Spinal cord (tissue), 10 donors: ENCODE results near the gene GLYR1. TPM values are rescaled to one million over a fixed set of nuclear protein-coding genes. Genes with fewer than 3 reads are reported as not detected.
"Not testable (repeated sequence)": the region's sequence is repeated elsewhere in the genome, so short reads cannot be mapped to it uniquely, and the experiment has no call there.

ENCODE experiments used
- DNase-seq, 6 donors: peaks; one replicate each; pipeline versions ENCODE4 v3.0.0 to v3.0.0-alpha.2; 2013 to 2015; ENCODE audit warnings: low spot score in 6 of 6, low read depth in 4 of 6
- H3K27ac ChIP-seq: one replicate; pipeline ENCODE4 v1.5.1; 2013; ENCODE audit warnings: low read depth, low read length, control low read depth
- H3K27me3 ChIP-seq: one replicate; pipeline ENCODE4 v1.6.1; 2013; ENCODE audit warnings: low read length; ENCODE audit not compliant: control insufficient read depth, insufficient read depth
- H3K36me3 ChIP-seq: one replicate; pipeline ENCODE4 v1.6.1; 2013; ENCODE audit warnings: low read length; ENCODE audit not compliant: control insufficient read depth, insufficient read depth
- H3K4me1 ChIP-seq: one replicate; pipeline ENCODE4 v1.6.1; 2013; ENCODE audit warnings: low read length; ENCODE audit not compliant: control insufficient read depth, insufficient read depth
- H3K4me3 ChIP-seq: one replicate; pipeline ENCODE4 v1.5.1; 2013; ENCODE audit warnings: low read depth, low read length, control low read depth
- H3K9me3 ChIP-seq: one replicate; pipeline ENCODE4 v1.6.1; 2013; ENCODE audit warnings: low read length; ENCODE audit not compliant: control insufficient read depth, insufficient read depth
- WGBS: methylation state at CpG from one replicate; pipeline ENCODE4 v1.1.5; 2013; ENCODE audit warnings: missing lambda C conversion rate; ENCODE audit not compliant: insufficient coverage; 5-methylcytosine and 5-hydroxymethylcytosine counted together
- polyA plus RNA-seq, 2 donors: library from polyadenylated mRNA; unstranded; fragments of 120-200 nt; gene quantifications; one replicate each; pipeline ENCODE4 v1.2.1, GENCODE V29; 2013; ENCODE audit not compliant: insufficient read length in 2 of 2
- total RNA-seq, 2 donors: library from RNA; depleted of rRNA in 1 of 2; stranded (reverse); fragments of 120-200 nt in 1 of 2; fragments of >200 nt in 1 of 2; gene quantifications; one replicate each; pipeline versions ENCODE4 v1.2.3 to v1.2.4, GENCODE V29; 2013 to 2014
- donor health status: healthy.

Gene GLYR1
- total and polyA plus RNA-seq, 4 donors, result 52.5 to 134 (median 80.3) TPM

DNA sequence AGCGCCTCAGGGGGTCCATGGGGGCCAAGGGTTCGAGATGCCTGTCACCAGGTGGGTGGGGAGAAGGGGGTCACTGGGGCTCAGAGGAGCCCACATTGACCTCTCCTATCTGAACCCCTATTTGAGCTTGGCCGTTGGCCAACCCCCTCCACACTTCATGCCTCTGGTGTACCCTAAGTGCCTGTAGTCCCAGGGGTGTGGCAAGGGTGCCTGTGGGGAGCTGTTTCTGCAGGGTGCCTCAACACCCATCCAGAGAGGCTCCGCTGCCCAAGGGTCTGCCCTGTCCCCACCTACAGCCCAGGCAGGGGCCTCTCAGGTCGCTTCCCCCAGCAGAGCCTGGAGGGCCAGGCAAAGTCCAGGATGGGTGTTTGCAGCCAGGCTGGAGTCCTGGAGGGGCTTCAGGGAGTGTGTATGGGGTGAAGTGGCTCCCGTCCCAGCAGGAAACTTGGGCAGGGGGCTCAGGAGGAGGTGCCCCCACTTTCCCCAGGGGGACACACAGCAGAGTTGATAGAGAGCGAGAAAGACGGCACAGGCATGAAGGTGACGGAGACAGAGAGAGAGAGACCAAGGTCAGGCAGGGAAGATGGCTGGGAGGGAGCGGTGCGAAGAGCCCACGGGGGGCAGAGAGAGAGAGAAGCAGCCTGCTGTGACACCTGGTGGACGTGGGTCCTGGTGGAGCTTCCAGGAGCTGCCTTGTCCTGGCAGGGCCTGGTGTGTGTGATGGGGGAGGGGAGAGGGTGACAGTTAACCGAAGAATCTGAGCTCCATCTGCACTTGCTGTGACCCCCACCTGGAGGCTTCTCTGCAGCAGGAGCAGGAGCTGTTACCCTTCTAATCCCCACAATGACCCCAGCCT is 59.2 kb downstream of the GLYR1 start, which contains the start of gene SEPTIN12:
Gene SEPTIN12 (minus strand): TSS at position 719 of the 856 bp plus-strand sequence. CDS start 700 bp downstream, at position 19.
- no peak for DNase-seq
- H3K9me3 ChIP-seq, result no peaks in the 10 kb centered on the region
- no peaks in the 10 kb centered on the region for H3K27me3 ChIP-seq
- H3K36me3 ChIP-seq, result no peaks in the 10 kb centered on the region
- H3K27ac ChIP-seq, result no peak within 1 kb of the TSS
- no peaks in the 10 kb centered on the region for H3K4me1 ChIP-seq
- WGBS, result 68% methylated on average over 10 of the region's 14 CpGs
- H3K4me3 ChIP-seq, result no peak within 1 kb of the TSS

DNA sequence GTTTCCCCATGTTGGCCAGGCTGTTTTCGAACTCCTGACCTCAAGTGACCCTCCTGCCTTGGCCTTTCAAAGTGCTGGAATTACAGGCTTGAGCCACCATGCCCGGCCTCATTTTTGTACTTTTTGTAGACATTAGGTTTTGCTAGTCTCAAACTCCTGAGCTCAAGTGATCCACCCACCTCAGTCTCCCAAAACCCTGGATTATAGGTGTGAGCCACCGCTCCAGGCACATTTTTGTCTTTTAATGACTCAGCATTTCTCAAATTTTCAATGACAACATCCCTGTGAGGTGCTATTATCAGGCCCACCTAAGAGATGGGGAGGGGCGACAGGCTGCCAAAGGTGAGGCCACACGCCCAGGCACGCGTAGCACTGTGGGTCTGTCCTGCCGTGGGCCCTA is 60.0 kb downstream of the GLYR1 start:
- no peak overlapping the region for H3K27ac ChIP-seq

DNA sequence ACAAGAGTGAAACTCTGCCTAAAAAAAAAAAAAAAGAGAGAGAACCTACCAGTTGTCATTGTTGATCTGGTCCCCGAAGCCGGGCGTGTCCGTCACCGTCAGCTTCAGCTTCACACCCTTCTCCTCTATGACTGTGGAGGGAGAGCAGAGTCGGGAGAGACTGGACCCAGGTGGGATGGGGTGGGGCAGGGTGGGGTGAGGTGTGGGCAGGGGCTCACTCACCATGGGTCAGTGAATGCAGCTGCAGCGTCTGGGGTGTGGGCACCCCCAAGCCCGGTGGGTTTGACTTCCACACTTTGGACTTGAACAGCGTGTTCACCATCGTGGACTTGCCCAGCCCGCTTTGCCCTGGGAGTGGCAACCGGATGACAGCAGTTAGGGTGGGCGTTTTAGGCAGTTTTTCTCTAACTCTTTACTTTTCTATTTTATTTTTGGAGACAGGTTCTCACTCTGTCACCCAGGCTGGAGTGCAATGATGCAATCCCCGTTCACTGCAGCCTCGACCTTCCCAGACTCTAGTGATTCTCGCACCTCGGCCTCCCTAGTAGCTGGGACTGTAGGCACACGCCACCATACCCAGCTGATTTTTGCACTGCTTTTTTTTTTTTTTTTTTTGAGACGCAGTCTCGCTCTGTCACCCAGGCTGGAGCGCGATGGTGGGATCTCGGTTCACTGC is 61.2 kb downstream of the GLYR1 start:
- no peak overlapping the region for H3K4me3 ChIP-seq
- H3K27me3 ChIP-seq, result no peaks in the 10 kb centered on the region
- 94% methylated on average over 11 of the region's 23 CpGs for WGBS
- no peak for DNase-seq
- no peaks in the 10 kb centered on the region for H3K9me3 ChIP-seq
- H3K36me3 ChIP-seq, result no peaks in the 10 kb centered on the region
- no peaks in the 10 kb centered on the region for H3K4me1 ChIP-seq
- no peak overlapping the region for H3K27ac ChIP-seq

More for the DNA sequence above, 60.0 kb downstream of the GLYR1 start:
- Histone ChIP-seq H3K4me3 (no peak overlapping the region), H3K27me3 (no peaks in the 10 kb centered on the region), H3K9me3 (no peaks in the 10 kb centered on the region), H3K4me1 (no peaks in the 10 kb centered on the region), H3K36me3 (no peaks in the 10 kb centered on the region)
- no peak for DNase-seq
- WGBS, result 95% methylated on average over 3 of the region's 8 CpGs

DNA sequence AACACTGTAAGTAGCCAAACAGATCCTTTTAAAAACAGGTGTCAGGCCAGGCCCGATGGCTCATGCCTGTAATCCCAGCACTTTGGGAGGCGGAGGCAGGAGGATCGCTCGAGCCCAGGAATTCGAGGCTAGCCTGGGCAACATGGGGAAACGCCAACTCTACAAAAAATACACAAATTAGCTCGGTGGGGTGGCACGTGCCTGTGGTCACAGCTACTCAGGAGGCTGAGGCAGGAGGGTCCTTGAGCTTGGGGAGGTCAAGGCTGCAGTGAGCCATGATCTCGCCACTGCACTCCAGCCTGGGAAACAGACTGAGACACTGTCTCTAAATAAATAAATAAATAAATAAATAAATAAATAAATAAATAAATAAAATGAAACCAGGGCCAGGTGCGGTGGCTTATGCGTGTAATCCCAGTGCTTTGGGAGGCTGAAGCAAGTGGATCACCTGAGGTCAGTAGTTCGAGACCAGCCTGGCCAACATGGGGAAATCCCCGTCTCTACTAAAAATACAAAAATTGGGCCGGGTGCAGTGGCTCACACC is 62.6 kb downstream of the GLYR1 start:
- not testable (repeated sequence) for H3K4me3 ChIP-seq, H3K27me3 ChIP-seq, H3K27ac ChIP-seq, H3K4me1 ChIP-seq, H3K36me3 ChIP-seq, DNase-seq, H3K9me3 ChIP-seq
- 90% methylated on average over 7 of the region's 14 CpGs for WGBS

DNA sequence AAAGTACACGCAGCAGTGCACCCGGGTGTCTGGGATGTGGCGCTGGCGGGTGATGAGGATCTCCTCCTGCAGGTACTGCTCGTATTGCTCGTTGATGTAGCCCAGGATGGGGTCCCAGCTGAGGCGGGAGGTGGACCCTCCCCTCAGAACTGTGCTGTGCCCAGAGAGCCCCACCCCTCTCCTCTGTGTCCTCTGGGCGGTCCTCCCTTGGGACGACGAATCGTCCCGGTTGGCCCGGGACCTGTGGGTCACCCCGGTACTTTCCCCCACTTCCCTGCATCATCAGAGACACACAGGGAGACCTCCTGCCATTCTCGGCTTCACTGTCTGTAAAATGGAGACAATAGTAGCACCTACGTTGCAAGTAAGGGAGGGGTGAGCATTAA is 63.1 kb downstream of the GLYR1 start:
- no peaks in the 10 kb centered on the region for H3K27me3 ChIP-seq
- 70% methylated on average over 13 of the region's 16 CpGs for WGBS
- H3K27ac ChIP-seq, result no peak overlapping the region
- no peaks in the 10 kb centered on the region for H3K9me3 ChIP-seq
- no peaks in the 10 kb centered on the region for H3K4me1 ChIP-seq
- no peaks in the 10 kb centered on the region for H3K36me3 ChIP-seq
- DNase-seq, result no peak
- no peak overlapping the region for H3K4me3 ChIP-seq

DNA sequence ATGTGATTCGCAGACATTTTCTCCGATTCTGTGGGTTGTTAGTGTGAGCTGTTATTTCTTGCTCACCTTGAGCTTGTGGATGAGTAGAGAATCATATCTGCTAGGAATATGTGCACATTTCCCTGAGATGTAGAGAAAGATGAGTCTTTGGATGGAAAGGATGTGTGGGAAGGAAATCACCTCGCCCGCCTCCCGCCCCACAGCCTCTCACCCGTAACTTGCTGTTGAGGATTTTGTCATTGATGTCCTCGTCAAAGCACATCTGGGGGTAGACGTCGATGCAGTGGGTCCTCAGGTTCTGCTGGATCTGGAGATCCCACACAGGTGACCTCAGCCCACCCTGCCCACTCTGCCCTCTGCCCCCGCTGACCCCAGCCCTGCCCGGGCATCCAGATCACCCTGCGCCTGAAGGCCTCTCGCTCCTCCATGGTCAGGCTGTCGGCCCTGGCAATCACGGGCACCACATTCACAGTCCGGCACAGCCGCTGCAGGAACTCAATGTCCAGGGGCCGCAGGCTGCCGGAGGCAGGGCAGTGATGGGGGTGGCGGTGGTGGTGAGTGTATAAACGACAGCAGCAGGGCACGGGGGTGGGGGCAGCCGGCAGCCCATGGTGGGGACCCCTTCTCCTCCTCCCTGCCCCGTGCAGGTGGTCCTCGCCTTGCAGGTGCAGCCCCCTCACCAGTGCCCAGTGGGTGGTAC is 63.7 kb downstream of the GLYR1 start:
- Histone ChIP-seq H3K27me3 (no peaks in the 10 kb centered on the region), H3K27ac (no peak overlapping the region), H3K4me1 (no peaks in the 10 kb centered on the region), H3K36me3 (no peaks in the 10 kb centered on the region), H3K4me3 (no peak overlapping the region), H3K9me3 (no peaks in the 10 kb centered on the region)
- DNase-seq, result no peak
- 91% methylated on average over 22 of the region's 25 CpGs for WGBS

DNA sequence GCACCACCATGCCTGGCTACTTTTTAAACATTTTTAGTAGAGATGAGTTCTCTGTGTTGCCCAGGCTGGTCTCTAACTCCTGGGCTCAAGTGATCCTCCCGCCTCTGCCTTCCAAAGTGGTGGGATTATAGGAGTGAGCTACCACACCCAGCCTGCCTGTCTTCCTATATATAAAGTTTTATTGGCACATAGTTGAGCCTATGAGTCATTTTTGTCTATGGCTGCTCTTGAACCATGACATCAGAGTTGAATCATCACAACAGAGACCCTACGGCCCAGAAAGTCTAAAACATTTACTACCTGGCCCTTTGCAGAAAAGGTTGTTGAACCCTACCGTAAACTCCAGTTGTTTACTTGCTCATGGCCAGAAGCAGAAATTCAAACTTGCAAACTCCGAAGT is 66.9 kb downstream of the GLYR1 start:
- H3K27me3 ChIP-seq, result no peaks in the 10 kb centered on the region
- WGBS, result 71% methylated on average over 1 of the region's 4 CpGs
- no peak for DNase-seq
- H3K36me3 ChIP-seq, result no peaks in the 10 kb centered on the region
- H3K4me1 ChIP-seq, result no peaks in the 10 kb centered on the region
- H3K27ac ChIP-seq, result no peak overlapping the region
- no peak overlapping the region for H3K4me3 ChIP-seq
- H3K9me3 ChIP-seq, result no peaks in the 10 kb centered on the region

DNA sequence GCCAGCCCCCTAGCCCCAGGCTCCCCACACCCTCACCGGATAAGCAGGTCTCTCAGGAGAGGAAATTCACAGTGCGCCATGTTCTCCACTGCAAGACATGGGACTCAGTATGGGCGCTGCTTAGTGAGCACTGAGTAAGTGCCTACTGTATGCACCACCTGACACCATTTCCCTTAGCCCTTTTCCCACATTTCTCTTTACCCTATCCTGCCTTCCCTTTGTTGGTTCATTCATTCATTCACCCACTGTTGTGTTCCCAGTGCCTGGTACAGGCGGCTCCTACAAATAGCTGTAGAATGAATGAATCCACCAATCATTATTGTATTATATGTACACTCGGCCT is 69.1 kb downstream of the GLYR1 start:
- Histone ChIP-seq H3K9me3 (no peaks in the 10 kb centered on the region), H3K4me1 (no peaks in the 10 kb centered on the region), H3K27ac (no peak overlapping the region), H3K36me3 (no peaks in the 10 kb centered on the region), H3K27me3 (no peaks in the 10 kb centered on the region), H3K4me3 (no peak overlapping the region)
- 96% methylated on average over 3 of the region's 5 CpGs for WGBS
- DNase-seq, result no peak

DNA sequence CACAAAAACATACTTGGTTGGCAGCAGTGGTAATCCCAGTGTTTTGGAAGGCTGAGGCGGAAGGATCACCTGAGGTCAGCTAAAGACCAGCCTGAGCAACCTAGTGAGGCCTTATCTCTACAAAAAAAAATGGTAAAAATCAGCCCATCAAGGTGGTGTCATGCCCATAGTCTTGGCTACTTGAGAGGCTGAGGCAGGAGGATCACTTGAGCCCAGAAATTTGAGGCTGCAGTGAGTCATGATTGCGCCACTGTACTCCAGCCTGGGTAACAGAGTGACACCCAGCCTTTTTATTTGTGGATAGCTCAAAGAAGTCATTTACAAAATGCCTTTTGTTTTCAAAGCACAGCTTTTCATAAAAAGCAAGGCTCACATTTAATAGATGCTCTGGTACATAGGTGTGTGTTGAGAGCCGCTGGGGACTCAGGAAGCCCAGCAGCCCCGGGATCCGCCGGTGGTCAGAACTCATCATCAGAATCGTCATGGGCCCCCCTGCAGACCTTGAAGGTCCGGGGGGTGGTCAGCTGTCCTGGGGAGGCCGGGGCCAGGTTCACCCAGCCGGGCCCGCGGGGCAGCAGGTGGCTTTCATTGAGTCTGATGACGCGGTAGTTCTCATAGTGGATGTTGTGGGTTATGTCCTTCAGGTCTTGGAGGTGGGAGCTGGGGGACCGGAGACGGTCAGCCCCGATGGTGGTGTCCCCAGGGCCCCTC is 69.6 kb downstream of the GLYR1 start:
- no peak overlapping the region for H3K4me3 ChIP-seq
- WGBS, result 75% methylated on average over 9 of the region's 17 CpGs
- H3K27ac ChIP-seq, result no peak overlapping the region
- DNase-seq, result no peak
- no peaks in the 10 kb centered on the region for H3K4me1 ChIP-seq
- no peaks in the 10 kb centered on the region for H3K36me3 ChIP-seq
- H3K9me3 ChIP-seq, result no peaks in the 10 kb centered on the region
- H3K27me3 ChIP-seq, result no peaks in the 10 kb centered on the region
